ENCODE measurements around the gene CHI3L2.

The CHI3L2 gene

DNA sequence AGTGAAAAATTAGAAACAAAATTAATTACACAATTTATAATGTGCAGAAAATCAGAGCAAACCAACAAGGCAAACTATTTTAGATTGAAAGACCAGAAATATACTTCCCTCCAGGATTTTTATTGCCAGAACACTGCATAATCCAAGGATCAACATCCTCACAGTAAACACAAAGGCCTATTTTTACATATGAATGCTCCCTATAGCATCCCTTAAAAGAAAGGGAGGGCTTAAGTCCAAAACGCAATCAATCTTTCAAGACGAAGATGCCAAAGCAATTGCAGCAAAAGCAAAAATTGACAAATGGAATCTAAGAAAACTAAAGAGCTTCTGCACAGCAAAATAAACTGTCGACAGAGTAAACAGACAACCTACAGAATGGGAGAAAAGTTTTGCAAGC, 44.6 kb downstream of the CHI3L2 start:
- Histone ChIP-seq H4K8ac (ENCODE audit: low read depth, low read length) (no peak overlapping the region), H3K4me1 (ENCODE audit: control insufficient read depth in 2 of 2, insufficient read depth in 1 of 2, low read depth in 1 of 2, low read length in 2 of 2) (no peaks in the 10 kb centered on the region), H4K91ac (ENCODE audit: low read depth, low read length, poor library complexity) (no peak overlapping the region), H2BK12ac (ENCODE audit: low read length) (no peak overlapping the region), H2BK15ac (ENCODE audit: low read length) (no peak overlapping the region), H2AK5ac (ENCODE audit: low read depth, low read length) (no peak overlapping the region), H3K14ac (ENCODE audit: low read length) (no peak overlapping the region), H3K79me1 (ENCODE audit: low read depth, low read length) (no peaks in the 10 kb centered on the region), H3K9me3 (replicated peaks in 1 of 2; ENCODE audit: control insufficient read depth in 2 of 2, insufficient read depth in 1 of 2, low read depth in 1 of 2, low read length in 2 of 2) (no peaks in the 10 kb centered on the region), H2AFZ (ENCODE audit: low read length) (no peak overlapping the region), H3K18ac (ENCODE audit: low read length) (no peak overlapping the region), H3K4ac (ENCODE audit: low read length) (no peak overlapping the region), H3K27me3 (ENCODE audit: control insufficient read depth in 3 of 3, insufficient read depth in 3 of 3, low read depth in 1 of 3, low read length in 3 of 3) (peaks cover 0 to 5% (median 2%) of the 10 kb centered on the region in 3 experiments), H3K23ac (ENCODE audit: low read depth, low read length, poor library complexity) (no peak overlapping the region), H3K9ac (ENCODE audit: low read depth, low read length, poor library complexity) (no peak overlapping the region), H2BK5ac (ENCODE audit: low read length) (no peak overlapping the region), H3K4me2 (ENCODE audit: insufficient read depth, low read length, poor library complexity, severe bottlenecking) (no peak overlapping the region), H3K27ac (replicated peaks; ENCODE audit: low read length) (no peak overlapping the region), H3K4me3 (ENCODE audit: low read length in 2 of 2) (no peak overlapping the region), H3K36me3 (replicated peaks in 1 of 2; ENCODE audit: control insufficient read depth in 2 of 2, insufficient read depth in 2 of 2, low read length in 2 of 2) (no peaks in the 10 kb centered on the region), H2BK120ac (ENCODE audit: low read depth, low read length) (no peak overlapping the region)
- no peak for DNase-seq (ENCODE audit: low spot score)
- WGBS, 2 donors (ENCODE audit: extremely low coverage in 2 of 2, insufficient read length in 2 of 2, insufficient replicate concordance in 1 of 2): no CpG with 5 or more reads among the region's 3 CpGs

DNA sequence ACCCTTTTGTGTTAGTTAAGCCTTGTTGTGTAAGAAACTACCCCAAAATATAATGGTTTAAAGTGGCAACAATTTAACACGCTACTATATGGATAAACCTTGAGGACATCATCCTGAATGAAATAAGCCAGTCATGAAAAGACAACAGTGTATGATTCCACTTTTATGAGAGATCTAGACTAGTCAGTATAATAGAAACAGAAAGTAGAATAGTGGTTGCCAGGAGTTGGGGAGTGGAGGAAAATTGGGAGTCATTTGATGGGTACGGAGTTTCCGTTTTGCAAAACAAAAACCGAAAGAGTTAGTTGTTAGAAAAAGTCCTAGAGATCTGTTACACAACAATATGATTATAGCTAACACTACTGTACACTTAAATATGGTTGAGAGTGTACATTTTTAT, 47.1 kb downstream of the CHI3L2 start:
- no peak overlapping the region for H3K9ac ChIP-seq (ENCODE audit: low read depth, low read length, poor library complexity)
- no peaks in the 10 kb centered on the region for H3K36me3 ChIP-seq (replicated peaks in 1 of 2; ENCODE audit: control insufficient read depth in 2 of 2, insufficient read depth in 2 of 2, low read length in 2 of 2)
- peaks cover 0 to 5% (median 2%) of the 10 kb centered on the region in 3 experiments for H3K27me3 ChIP-seq (ENCODE audit: control insufficient read depth in 3 of 3, insufficient read depth in 3 of 3, low read depth in 1 of 3, low read length in 3 of 3)
- no peak overlapping the region for H3K4me2 ChIP-seq (ENCODE audit: insufficient read depth, low read length, poor library complexity, severe bottlenecking)
- H3K27ac ChIP-seq (replicated peaks; ENCODE audit: low read length): no peak overlapping the region
- H4K8ac ChIP-seq (ENCODE audit: low read depth, low read length): no peak overlapping the region
- H4K91ac ChIP-seq (ENCODE audit: low read depth, low read length, poor library complexity): no peak overlapping the region
- no peak overlapping the region for H3K23ac ChIP-seq (ENCODE audit: low read depth, low read length, poor library complexity)
- no peak overlapping the region for H2BK120ac ChIP-seq (ENCODE audit: low read depth, low read length)
- H3K14ac ChIP-seq (ENCODE audit: low read length): no peak overlapping the region
- H3K4ac ChIP-seq (ENCODE audit: low read length): no peak overlapping the region
- H2AK5ac ChIP-seq (ENCODE audit: low read depth, low read length): no peak overlapping the region
- H3K79me1 ChIP-seq (ENCODE audit: low read depth, low read length): no peaks in the 10 kb centered on the region
- H2BK5ac ChIP-seq (ENCODE audit: low read length): no peak overlapping the region
- no peak overlapping the region for H2BK15ac ChIP-seq (ENCODE audit: low read length)
- no peak overlapping the region for H3K18ac ChIP-seq (ENCODE audit: low read length)
- WGBS, 2 donors (ENCODE audit: extremely low coverage in 2 of 2, insufficient read length in 2 of 2, insufficient replicate concordance in 1 of 2): no CpG with 5 or more reads among the region's 4 CpGs
- H2BK12ac ChIP-seq (ENCODE audit: low read length): no peak overlapping the region
- DNase-seq (ENCODE audit: low spot score): no peak
- no peak overlapping the region for H3K4me3 ChIP-seq (ENCODE audit: low read length in 2 of 2)
- H3K4me1 ChIP-seq (ENCODE audit: control insufficient read depth in 2 of 2, insufficient read depth in 1 of 2, low read depth in 1 of 2, low read length in 2 of 2): no peaks in the 10 kb centered on the region
- H3K9me3 ChIP-seq (replicated peaks in 1 of 2; ENCODE audit: control insufficient read depth in 2 of 2, insufficient read depth in 1 of 2, low read depth in 1 of 2, low read length in 2 of 2): no peaks in the 10 kb centered on the region
- H2AFZ ChIP-seq (ENCODE audit: low read length): no peak overlapping the region

DNA sequence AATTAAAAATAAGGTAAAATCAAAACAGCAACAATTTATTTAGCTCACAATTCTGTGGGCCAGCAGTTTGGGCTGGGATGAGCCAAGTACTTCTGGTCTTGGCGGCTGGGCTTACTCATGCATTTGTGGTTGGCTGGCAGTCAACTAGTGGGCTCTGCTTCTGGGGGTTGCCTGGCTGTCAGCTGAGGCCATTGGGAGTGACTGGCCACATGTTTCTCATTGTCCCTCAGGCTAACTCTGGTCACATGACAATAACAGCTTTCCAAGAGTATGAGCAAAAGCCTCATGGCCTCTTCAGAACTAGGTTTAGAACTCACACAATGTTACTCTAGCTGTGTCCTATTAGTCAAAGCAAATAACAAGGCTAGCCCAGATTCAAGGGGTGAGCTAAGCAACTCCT, 47.6 kb downstream of the CHI3L2 start:
- no peak overlapping the region for H3K9ac ChIP-seq (ENCODE audit: low read depth, low read length, poor library complexity)
- no peaks in the 10 kb centered on the region for H3K36me3 ChIP-seq (replicated peaks in 1 of 2; ENCODE audit: control insufficient read depth in 2 of 2, insufficient read depth in 2 of 2, low read length in 2 of 2)
- no peak overlapping the region for H3K18ac ChIP-seq (ENCODE audit: low read length)
- H2BK15ac ChIP-seq (ENCODE audit: low read length): no peak overlapping the region
- no peak overlapping the region for H2AK5ac ChIP-seq (ENCODE audit: low read depth, low read length)
- no peak overlapping the region for H4K8ac ChIP-seq (ENCODE audit: low read depth, low read length)
- H3K4me1 ChIP-seq (ENCODE audit: control insufficient read depth in 2 of 2, insufficient read depth in 1 of 2, low read depth in 1 of 2, low read length in 2 of 2): no peaks in the 10 kb centered on the region
- H2AFZ ChIP-seq (ENCODE audit: low read length): peak overlapping the region; percentile 43
- no peak overlapping the region for H2BK120ac ChIP-seq (ENCODE audit: low read depth, low read length)
- no peak overlapping the region for H4K91ac ChIP-seq (ENCODE audit: low read depth, low read length, poor library complexity)
- H3K4me3 ChIP-seq (ENCODE audit: low read length in 2 of 2): no peak overlapping the region
- WGBS, 2 donors (ENCODE audit: extremely low coverage in 2 of 2, insufficient read length in 2 of 2, insufficient replicate concordance in 1 of 2): no CpG with 5 or more reads among the region's 1 CpG
- H3K9me3 ChIP-seq (replicated peaks in 1 of 2; ENCODE audit: control insufficient read depth in 2 of 2, insufficient read depth in 1 of 2, low read depth in 1 of 2, low read length in 2 of 2): no peaks in the 10 kb centered on the region
- no peak overlapping the region for H2BK12ac ChIP-seq (ENCODE audit: low read length)
- no peak overlapping the region for H3K23ac ChIP-seq (ENCODE audit: low read depth, low read length, poor library complexity)
- H3K4me2 ChIP-seq (ENCODE audit: insufficient read depth, low read length, poor library complexity, severe bottlenecking): no peak overlapping the region
- H3K27ac ChIP-seq (replicated peaks; ENCODE audit: low read length): no peak overlapping the region
- H2BK5ac ChIP-seq (ENCODE audit: low read length): no peak overlapping the region
- DNase-seq (ENCODE audit: low spot score): no peak
- peaks cover 0 to 4% (median 2%) of the 10 kb centered on the region in 3 experiments for H3K27me3 ChIP-seq (ENCODE audit: control insufficient read depth in 3 of 3, insufficient read depth in 3 of 3, low read depth in 1 of 3, low read length in 3 of 3)
- H3K14ac ChIP-seq (ENCODE audit: low read length): no peak overlapping the region
- no peaks in the 10 kb centered on the region for H3K79me1 ChIP-seq (ENCODE audit: low read depth, low read length)
- no peak overlapping the region for H3K4ac ChIP-seq (ENCODE audit: low read length)

DNA sequence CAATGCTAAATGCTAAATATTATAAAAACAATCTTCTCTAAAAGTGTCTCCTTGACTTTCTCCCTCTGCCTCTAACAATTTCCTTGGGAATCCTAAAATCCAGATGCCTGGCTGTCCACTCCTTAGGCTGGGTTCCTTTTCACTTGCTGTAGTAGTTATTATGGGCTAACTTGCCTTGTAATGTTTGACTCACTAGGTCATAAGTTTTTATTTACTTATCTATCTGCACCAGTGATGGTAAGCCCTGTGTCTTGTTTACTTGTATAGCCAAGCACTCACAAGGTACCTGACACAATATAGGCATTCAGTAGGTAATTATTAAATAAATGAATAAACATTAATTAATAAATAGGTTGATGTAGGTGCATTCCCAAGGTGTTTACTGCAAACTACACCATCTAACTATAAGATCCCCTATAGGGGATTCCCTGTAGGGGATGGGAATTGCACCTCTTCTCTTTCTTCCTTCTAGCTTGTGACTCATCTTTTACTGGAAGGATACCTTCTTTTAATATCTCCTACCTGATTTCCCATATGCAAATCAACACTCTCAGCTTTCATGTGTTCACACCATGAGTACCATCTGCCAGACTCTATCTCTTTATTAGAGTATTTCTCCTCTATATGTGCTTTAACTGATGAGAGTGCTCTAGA, 48.4 kb downstream of the CHI3L2 start:
- Histone ChIP-seq H2AK5ac (ENCODE audit: low read depth, low read length) (no peak overlapping the region), H2BK120ac (ENCODE audit: low read depth, low read length) (no peak overlapping the region), H3K4me3 (ENCODE audit: low read length in 2 of 2) (no peak overlapping the region), H3K4me1 (ENCODE audit: control insufficient read depth in 2 of 2, insufficient read depth in 1 of 2, low read depth in 1 of 2, low read length in 2 of 2) (no peaks in the 10 kb centered on the region), H2BK5ac (ENCODE audit: low read length) (no peak overlapping the region), H4K8ac (ENCODE audit: low read depth, low read length) (no peak overlapping the region), H3K79me1 (ENCODE audit: low read depth, low read length) (no peaks in the 10 kb centered on the region), H3K14ac (ENCODE audit: low read length) (no peak overlapping the region), H4K91ac (ENCODE audit: low read depth, low read length, poor library complexity) (no peak overlapping the region), H3K9ac (ENCODE audit: low read depth, low read length, poor library complexity) (no peak overlapping the region), H3K23ac (ENCODE audit: low read depth, low read length, poor library complexity) (no peak overlapping the region), H3K4me2 (ENCODE audit: insufficient read depth, low read length, poor library complexity, severe bottlenecking) (no peak overlapping the region), H3K27me3 (ENCODE audit: control insufficient read depth in 3 of 3, insufficient read depth in 3 of 3, low read depth in 1 of 3, low read length in 3 of 3) (peaks cover 0 to 2% (median 0%) of the 10 kb centered on the region in 3 experiments), H3K36me3 (replicated peaks in 1 of 2; ENCODE audit: control insufficient read depth in 2 of 2, insufficient read depth in 2 of 2, low read length in 2 of 2) (no peaks in the 10 kb centered on the region), H2AFZ (ENCODE audit: low read length) (no peak overlapping the region), H3K4ac (ENCODE audit: low read length) (no peak overlapping the region), H3K18ac (ENCODE audit: low read length) (no peak overlapping the region), H3K9me3 (replicated peaks in 1 of 2; ENCODE audit: control insufficient read depth in 2 of 2, insufficient read depth in 1 of 2, low read depth in 1 of 2, low read length in 2 of 2) (no peaks in the 10 kb centered on the region), H3K27ac (replicated peaks; ENCODE audit: low read length) (no peak overlapping the region), H2BK12ac (ENCODE audit: low read length) (no peak overlapping the region), H2BK15ac (ENCODE audit: low read length) (no peak overlapping the region)
- DNase-seq (ENCODE audit: low spot score): no peak

Data from neuronal stem cell (in vitro differentiated cells).